Thoracic aorta (tissue), 2 donors: ENCODE data around the gene GASK1A. TPM values are rescaled to one million over a fixed set of nuclear protein-coding genes. Genes with fewer than 3 reads are reported as not detected.
A peak's percentile ranks its signal among the peaks of the same experiment; 100 is the strongest.
"Not testable (repeated sequence)": the region's sequence is repeated elsewhere in the genome, so short reads cannot be mapped to it uniquely, and the experiment has no call there.

Experiments used
- ATAC-seq: fragments of 150-250 bp; one replicate; pipeline ENCODE4 v1.8.0; 2017; ENCODE audit warnings: low read depth; ENCODE audit not compliant: insufficient number of reproducible peaks, low FRiP score
- DNase-seq: peaks from one replicate; pipeline ENCODE4 v3.0.0-alpha.2; 2020; ENCODE audit warnings: low spot score
- H3K27ac ChIP-seq, 2 donors: fragments of 200-600 bp; sonication (generic); 1 replicate in 1 of 2; 2 replicates in 1 of 2; pipeline ENCODE4 v1.5.1; 2016; ENCODE audit warnings: mild to moderate bottlenecking in 2 of 2, moderate library complexity in 2 of 2
- H3K27me3 ChIP-seq: fragments of 200-600 bp; sonication (generic); replicated peaks from 2 replicates; pipeline ENCODE4 v1.6.0; 2016; ENCODE audit warnings: mild to moderate bottlenecking; ENCODE audit not compliant: insufficient read depth
- H3K36me3 ChIP-seq: fragments of 200-600 bp; sonication (generic); one replicate; pipeline ENCODE4 v1.5.1; 2016
- H3K4me1 ChIP-seq, 2 donors: fragments of 200-600 bp; sonication (generic); 1 replicate in 1 of 2; 2 replicates in 1 of 2; pipeline versions ENCODE4 v1.5.1 to v1.6.0; 2016; ENCODE audit warnings: low read depth in 2 of 2, mild to moderate bottlenecking in 1 of 2; ENCODE audit not compliant: control insufficient read depth in 1 of 2
- H3K4me3 ChIP-seq: fragments of 200-600 bp; sonication (generic); 2 replicates; pipeline ENCODE4 v1.5.1; 2016; ENCODE audit warnings: mild to moderate bottlenecking
- H3K9me3 ChIP-seq: fragments of 200-600 bp; sonication (generic); 2 replicates; pipeline ENCODE4 v1.5.1; 2016
- total RNA-seq, 2 donors: library from RNA; depleted of rRNA; stranded (reverse); fragments of >200 nt; gene quantifications; one replicate each; pipeline versions ENCODE4 v1.1.0 to v1.2.3, GENCODE V29; 2016
- TF ChIP-seq, protein P1 (sequence below): fragments of 200-600 bp; sonication (generic); IDR thresholded peaks from one replicate; pipeline ENCODE4 v1.5.1; 2019; ENCODE audit warnings: antibody characterized with exemption

Gene GASK1A
- total RNA-seq, 2 donors from 2014 or later: 10.2 to 37.3 TPM

DNA sequence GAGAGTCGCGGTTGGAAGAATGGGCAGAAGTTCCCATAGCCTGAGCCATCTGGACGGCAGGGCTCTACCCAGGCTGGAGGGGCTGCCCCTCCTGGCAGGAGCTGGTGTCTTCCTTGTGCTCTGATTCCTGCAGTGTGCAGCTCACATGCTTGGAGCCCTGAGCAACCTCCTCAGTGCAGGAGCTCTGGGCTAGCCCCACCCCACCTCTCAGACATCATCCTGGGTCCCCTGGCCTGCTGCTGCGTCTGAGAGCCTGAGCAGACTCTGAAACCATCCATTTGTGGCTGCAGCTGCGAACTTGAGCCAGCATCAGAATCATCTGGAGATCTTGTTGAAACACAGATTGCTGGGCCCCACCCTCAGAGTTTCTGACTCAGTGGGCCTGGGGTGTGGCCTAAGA is 84.0 kb downstream of the GASK1A start:
- Histone ChIP-seq H3K4me3 (no peak overlapping the region), H3K27ac (no peak overlapping the region), H3K4me1 (no peaks in the 10 kb centered on the region), H3K27me3 (no peaks in the 10 kb centered on the region), H3K9me3 (no peaks in the 10 kb centered on the region), H3K36me3 (peaks cover 9% of the 10 kb centered on the region)
- DNase-seq: no peak
- TF ChIP-seq, protein P1, sequence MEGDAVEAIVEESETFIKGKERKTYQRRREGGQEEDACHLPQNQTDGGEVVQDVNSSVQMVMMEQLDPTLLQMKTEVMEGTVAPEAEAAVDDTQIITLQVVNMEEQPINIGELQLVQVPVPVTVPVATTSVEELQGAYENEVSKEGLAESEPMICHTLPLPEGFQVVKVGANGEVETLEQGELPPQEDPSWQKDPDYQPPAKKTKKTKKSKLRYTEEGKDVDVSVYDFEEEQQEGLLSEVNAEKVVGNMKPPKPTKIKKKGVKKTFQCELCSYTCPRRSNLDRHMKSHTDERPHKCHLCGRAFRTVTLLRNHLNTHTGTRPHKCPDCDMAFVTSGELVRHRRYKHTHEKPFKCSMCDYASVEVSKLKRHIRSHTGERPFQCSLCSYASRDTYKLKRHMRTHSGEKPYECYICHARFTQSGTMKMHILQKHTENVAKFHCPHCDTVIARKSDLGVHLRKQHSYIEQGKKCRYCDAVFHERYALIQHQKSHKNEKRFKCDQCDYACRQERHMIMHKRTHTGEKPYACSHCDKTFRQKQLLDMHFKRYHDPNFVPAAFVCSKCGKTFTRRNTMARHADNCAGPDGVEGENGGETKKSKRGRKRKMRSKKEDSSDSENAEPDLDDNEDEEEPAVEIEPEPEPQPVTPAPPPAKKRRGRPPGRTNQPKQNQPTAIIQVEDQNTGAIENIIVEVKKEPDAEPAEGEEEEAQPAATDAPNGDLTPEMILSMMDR: no peak
- no peak for ATAC-seq

GRCh38 chr3:43070670-43071069 is 91.6 kb downstream of the GASK1A start:
- H3K36me3 ChIP-seq, DNase-seq, H3K27ac ChIP-seq, ATAC-seq, H3K4me1 ChIP-seq, H3K27me3 ChIP-seq, H3K4me3 ChIP-seq, H3K9me3 ChIP-seq: not testable (repeated sequence)

DNA sequence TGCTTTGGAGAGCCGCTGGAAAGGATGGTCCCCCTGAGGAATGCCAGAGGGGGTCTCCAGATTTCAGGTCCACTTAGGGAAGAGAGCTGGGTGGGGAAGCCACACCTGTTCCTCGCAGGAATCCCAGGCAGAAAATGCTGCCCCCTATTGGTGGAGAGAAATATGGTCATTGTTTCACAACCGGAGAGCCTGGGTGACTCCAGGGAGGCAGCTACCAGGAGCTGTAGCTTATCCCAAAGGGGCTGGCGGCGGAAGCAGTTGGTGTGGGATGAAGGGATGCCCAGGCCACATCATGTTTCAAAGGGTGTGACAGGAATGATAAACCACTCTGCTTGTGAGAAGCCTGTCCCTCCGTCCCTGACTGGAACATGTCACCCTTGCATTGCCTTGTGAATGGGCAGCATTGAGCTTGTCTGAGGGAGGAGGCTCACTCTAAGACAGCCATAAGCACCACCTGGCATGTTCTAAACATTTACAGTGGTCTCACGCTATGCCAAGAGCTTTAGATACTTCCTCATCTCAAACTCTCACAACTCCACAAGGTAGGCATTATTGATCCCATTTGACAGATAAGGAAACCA is 92.3 kb downstream of the GASK1A start:
- no peak for ATAC-seq
- DNase-seq: no peak
- no peaks in the 10 kb centered on the region for H3K27me3 ChIP-seq

GRCh38 chr3:43072361-43072760 is 93.2 kb downstream of the GASK1A start:
- no peak for ATAC-seq
- TF ChIP-seq, protein P1: no peak

More for the DNA sequence above, 92.3 kb downstream of the GASK1A start:
- Histone ChIP-seq H3K4me1 (no peaks in the 10 kb centered on the region), H3K4me3 (no peak overlapping the region), H3K27ac (no peak overlapping the region), H3K36me3 (no peaks in the 10 kb centered on the region), H3K9me3 (no peaks in the 10 kb centered on the region)
- TF ChIP-seq, protein P1: peak; percentile 33

DNA sequence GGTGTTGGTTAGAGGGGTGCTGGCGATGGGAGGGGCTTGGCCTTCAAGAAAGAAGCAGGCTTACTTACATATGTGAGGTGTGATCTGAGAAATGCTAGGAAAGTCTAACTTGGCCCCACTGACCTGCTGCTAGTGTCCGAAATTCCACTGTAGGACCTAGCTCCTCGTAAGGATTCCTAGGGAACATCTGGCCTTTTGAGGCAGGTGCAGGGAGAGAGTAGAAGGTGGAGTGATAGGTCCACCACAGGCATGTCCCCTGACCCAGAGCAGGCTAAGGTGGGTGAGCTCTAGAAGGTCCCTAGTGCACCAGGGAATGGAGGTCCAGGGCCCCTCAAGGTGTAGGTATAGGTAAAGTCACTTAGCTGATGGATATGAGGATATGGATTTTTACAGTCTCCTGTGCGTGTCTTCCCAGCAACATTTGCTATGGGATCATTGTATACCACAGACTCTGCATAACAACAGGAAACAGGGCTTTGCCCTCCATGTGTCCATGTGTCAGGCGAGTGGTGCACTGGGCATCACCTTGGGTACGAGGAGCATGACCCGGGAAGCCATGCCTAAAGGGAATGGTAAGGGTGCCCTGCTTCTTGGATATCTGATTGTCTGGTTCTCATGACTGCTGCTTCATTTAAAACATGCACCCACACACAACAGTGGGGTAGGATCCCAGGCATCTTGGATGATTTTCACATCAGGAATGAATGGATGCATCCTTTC is 94.2 kb downstream of the GASK1A start:
- DNase-seq: no peak
- Histone ChIP-seq H3K9me3 (no peaks in the 10 kb centered on the region), H3K4me3 (no peak overlapping the region), H3K4me1 (no peaks in the 10 kb centered on the region), H3K36me3 (no peaks in the 10 kb centered on the region), H3K27me3 (no peaks in the 10 kb centered on the region), H3K27ac (no peak overlapping the region)
- TF ChIP-seq, protein P1: no peak
- ATAC-seq: no peak

More at GRCh38 chr3:43072361-43072760, 93.2 kb downstream of the GASK1A start:
- Histone ChIP-seq H3K27ac (no peak overlapping the region), H3K36me3 (no peaks in the 10 kb centered on the region), H3K4me3 (no peak overlapping the region), H3K9me3 (no peaks in the 10 kb centered on the region), H3K27me3 (no peaks in the 10 kb centered on the region), H3K4me1 (no peaks in the 10 kb centered on the region)
- DNase-seq: no peak
